Measurements from ENCODE around the gene TPO. TPM values are rescaled to one million over a fixed set of nuclear protein-coding genes. Genes with fewer than 3 reads are reported as not detected.

TPO gene
- total RNA-seq, 2 donors from 2014 or later, result 0.08 TPM; not detected in 1

- H3K4me3 Mint-ChIP-seq, result no peak overlapping the region
- H3K27me3 Mint-ChIP-seq, result no peaks in the 10 kb centered on the region
- no peak for ATAC-seq (replicated peaks)
- no peak overlapping the region for H3K27ac Mint-ChIP-seq
- H3K9me3 Mint-ChIP-seq, result no peaks in the 10 kb centered on the region
- H3K4me1 Mint-ChIP-seq, result peaks cover 15% of the 10 kb centered on the region
- no peaks in the 10 kb centered on the region for H3K36me3 Mint-ChIP-seq (ENCODE audit: low read depth)
Measured at GRCh38 chr2:1543776-1544477, 130.7 kb downstream of the TPO start.

- no peak for ATAC-seq (replicated peaks)
- no peaks in the 10 kb centered on the region for H3K36me3 Mint-ChIP-seq (ENCODE audit: low read depth)
Measured at GRCh38 chr2:1544478-1545069, 131.3 kb downstream of the TPO start.

GRCh38 chr2:1546023-1546591, 132.8 kb downstream of the TPO start:
- peaks cover 14% of the 10 kb centered on the region for H3K4me1 Mint-ChIP-seq
- no peak overlapping the region for H3K27ac Mint-ChIP-seq
- H3K36me3 Mint-ChIP-seq (ENCODE audit: low read depth), result no peaks in the 10 kb centered on the region
- no peaks in the 10 kb centered on the region for H3K9me3 Mint-ChIP-seq
- H3K27me3 Mint-ChIP-seq, result no peaks in the 10 kb centered on the region
- peak overlapping the region; percentile 28 for H3K4me3 Mint-ChIP-seq
- ATAC-seq (replicated peaks), result no peak

More at GRCh38 chr2:1544478-1545069, 131.3 kb downstream of the TPO start:
- Mint-ChIP-seq H3K4me3 (no peak overlapping the region), H3K9me3 (no peaks in the 10 kb centered on the region), H3K27ac (no peak overlapping the region), H3K27me3 (no peaks in the 10 kb centered on the region), H3K4me1 (peaks cover 14% of the 10 kb centered on the region)

- Mint-ChIP-seq H3K4me1 (peaks cover 14% of the 10 kb centered on the region), H3K4me3 (no peak overlapping the region), H3K27me3 (no peaks in the 10 kb centered on the region), H3K9me3 (no peaks in the 10 kb centered on the region), H3K36me3 (ENCODE audit: low read depth) (no peaks in the 10 kb centered on the region), H3K27ac (no peak overlapping the region)
- no peak for ATAC-seq (replicated peaks)
Measured at GRCh38 chr2:1546901-1547300, 133.6 kb downstream of the TPO start.

DNA sequence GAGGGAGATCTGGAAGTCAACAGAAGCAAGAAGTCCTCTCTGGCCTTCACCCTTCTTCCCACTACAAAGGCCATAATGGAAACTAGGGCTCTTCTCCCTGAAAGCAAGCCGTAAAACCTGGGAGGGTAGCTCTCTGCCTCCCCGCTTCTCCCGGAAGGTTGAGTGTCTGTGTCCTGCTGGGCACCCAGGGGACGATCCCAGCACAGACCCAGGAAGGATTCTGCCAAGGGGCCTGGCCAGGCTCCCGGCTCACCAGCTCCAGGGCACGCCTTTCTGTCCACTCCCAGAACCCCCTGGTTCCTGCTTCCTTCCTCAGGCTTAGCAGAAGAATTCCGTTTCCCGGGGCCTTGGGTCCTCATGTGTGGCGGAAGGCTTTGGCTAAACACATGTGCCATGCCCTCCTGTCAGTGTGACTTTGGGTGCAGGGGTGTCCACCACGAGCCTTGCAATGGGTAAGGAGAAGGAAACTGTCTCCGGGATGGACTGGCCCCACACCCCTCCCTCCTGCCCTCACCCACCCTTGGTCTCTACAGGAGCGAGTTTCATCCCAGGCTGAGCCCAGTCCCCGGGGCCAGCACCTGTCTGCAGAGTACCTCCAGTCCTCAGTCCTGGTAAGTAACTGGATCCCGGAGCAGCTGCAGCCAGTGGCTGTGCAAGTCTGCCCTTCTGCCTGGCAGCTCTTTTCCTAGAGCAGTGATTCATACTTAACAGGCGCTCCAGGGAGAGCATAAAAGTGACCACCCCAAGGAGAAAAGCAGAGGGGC, 135.8 kb downstream of the TPO start:
- H3K4me3 Mint-ChIP-seq, result no peak overlapping the region
- no peak overlapping the region for H3K27ac Mint-ChIP-seq
- peaks cover 14% of the 10 kb centered on the region for H3K4me1 Mint-ChIP-seq
- H3K27me3 Mint-ChIP-seq, result no peaks in the 10 kb centered on the region
- no peaks in the 10 kb centered on the region for H3K36me3 Mint-ChIP-seq (ENCODE audit: low read depth)
- ATAC-seq (replicated peaks), result no peak
- no peaks in the 10 kb centered on the region for H3K9me3 Mint-ChIP-seq

DNA sequence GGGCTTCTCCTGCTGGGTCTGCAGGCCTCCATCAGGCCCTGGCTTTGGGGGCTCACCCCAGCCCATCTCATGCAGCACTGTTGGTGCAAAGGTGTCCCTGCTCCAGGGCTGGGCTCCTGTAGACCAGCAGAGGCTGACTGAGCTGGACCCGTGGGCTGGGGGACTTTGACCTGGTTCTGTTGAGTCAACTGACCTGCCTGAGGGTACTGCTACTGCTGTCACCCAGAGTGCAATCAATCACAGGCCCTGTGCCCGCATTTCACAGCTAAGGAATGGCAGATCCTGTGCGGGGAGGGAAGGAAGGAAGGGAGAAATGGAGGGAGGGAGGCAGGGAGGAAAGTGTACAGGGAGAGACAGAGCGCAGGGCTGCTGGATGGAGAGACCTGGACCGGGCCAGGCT, 136.8 kb downstream of the TPO start:
- peaks cover 14% of the 10 kb centered on the region for H3K4me1 Mint-ChIP-seq
- H3K4me3 Mint-ChIP-seq, result no peak overlapping the region
- no peak overlapping the region for H3K27ac Mint-ChIP-seq
- no peak for ATAC-seq (replicated peaks)
- H3K36me3 Mint-ChIP-seq (ENCODE audit: low read depth), result no peaks in the 10 kb centered on the region
- H3K27me3 Mint-ChIP-seq, result no peaks in the 10 kb centered on the region
- H3K9me3 Mint-ChIP-seq, result no peaks in the 10 kb centered on the region

- H3K9me3 Mint-ChIP-seq, result no peaks in the 10 kb centered on the region
- H3K27me3 Mint-ChIP-seq, result no peaks in the 10 kb centered on the region
- H3K4me1 Mint-ChIP-seq, result peaks cover 14% of the 10 kb centered on the region
- peak; percentile 84 for ATAC-seq (replicated peaks)
- no peak overlapping the region for H3K27ac Mint-ChIP-seq
- H3K4me3 Mint-ChIP-seq, result no peak overlapping the region
- H3K36me3 Mint-ChIP-seq (ENCODE audit: low read depth), result no peaks in the 10 kb centered on the region
Measured at GRCh38 chr2:1550658-1551316, 137.5 kb downstream of the TPO start.

DNA sequence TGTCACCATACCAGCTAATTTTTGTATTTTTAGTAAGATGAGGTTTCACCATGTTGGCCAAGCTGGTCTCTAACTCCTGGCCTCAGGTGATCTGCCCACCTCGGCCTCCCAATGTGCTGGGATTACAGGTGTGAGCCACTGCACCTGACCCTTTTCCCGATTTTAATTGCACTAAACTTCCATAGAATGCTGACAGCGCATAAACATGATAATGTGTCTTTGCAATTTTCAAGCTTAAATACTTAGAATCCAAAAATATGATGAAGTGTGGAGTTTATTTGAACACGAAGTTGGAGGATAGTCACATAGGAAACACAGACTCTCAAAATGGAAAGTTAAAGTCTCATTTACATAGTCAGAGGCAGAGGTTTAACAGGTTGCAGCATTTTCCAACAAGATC, 138.6 kb downstream of the TPO start:
- peaks cover 8% of the 10 kb centered on the region for H3K4me1 Mint-ChIP-seq
- H3K9me3 Mint-ChIP-seq, result no peaks in the 10 kb centered on the region
- H3K4me3 Mint-ChIP-seq, result no peak overlapping the region
- no peak for ATAC-seq (replicated peaks)
- H3K27ac Mint-ChIP-seq, result no peak overlapping the region
- no peaks in the 10 kb centered on the region for H3K27me3 Mint-ChIP-seq
- H3K36me3 Mint-ChIP-seq (ENCODE audit: low read depth), result no peaks in the 10 kb centered on the region

- peaks cover 6% of the 10 kb centered on the region for H3K4me1 Mint-ChIP-seq
- H3K9me3 Mint-ChIP-seq, result no peaks in the 10 kb centered on the region
- H3K4me3 Mint-ChIP-seq, result no peak overlapping the region
- H3K27ac Mint-ChIP-seq, result no peak overlapping the region
- no peak for ATAC-seq (replicated peaks)
- H3K36me3 Mint-ChIP-seq (ENCODE audit: low read depth), result no peaks in the 10 kb centered on the region
- no peaks in the 10 kb centered on the region for H3K27me3 Mint-ChIP-seq
Measured at GRCh38 chr2:1552611-1553010, 139.3 kb downstream of the TPO start.

- H3K27me3 Mint-ChIP-seq, result no peaks in the 10 kb centered on the region
- ATAC-seq (replicated peaks), result no peak
- H3K4me1 Mint-ChIP-seq, result no peaks in the 10 kb centered on the region
Measured at GRCh38 chr2:1553671-1554295, 140.5 kb downstream of the TPO start.

DNA sequence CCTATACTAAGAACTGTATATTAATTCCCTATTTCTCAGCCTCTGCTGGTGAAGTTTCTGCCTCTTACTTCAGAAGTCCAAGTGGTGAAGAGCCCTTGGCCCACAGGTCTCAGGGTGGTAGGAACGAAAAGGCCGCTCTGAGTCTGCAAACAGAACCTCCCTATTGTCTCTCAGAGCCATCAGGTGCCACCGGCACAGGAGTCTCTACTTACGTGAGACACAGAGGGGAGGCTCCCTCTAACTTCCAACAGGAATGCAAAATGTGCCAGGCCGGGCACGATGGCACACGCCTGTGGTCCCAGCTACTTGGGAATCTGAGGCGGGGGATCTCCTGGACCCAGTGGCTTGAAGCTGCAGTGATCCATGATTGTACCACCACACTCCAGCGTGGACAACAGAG, 143.0 kb downstream of the TPO start:
- Mint-ChIP-seq H3K9me3 (no peaks in the 10 kb centered on the region), H3K27ac (no peak overlapping the region), H3K4me1 (no peaks in the 10 kb centered on the region), H3K36me3 (ENCODE audit: low read depth) (no peaks in the 10 kb centered on the region), H3K4me3 (no peak overlapping the region), H3K27me3 (no peaks in the 10 kb centered on the region)
- no peak for ATAC-seq (replicated peaks)

More at GRCh38 chr2:1553671-1554295, 140.5 kb downstream of the TPO start:
- no peak overlapping the region for H3K4me3 Mint-ChIP-seq
- H3K27ac Mint-ChIP-seq, result no peak overlapping the region
- H3K36me3 Mint-ChIP-seq (ENCODE audit: low read depth), result no peaks in the 10 kb centered on the region
- no peaks in the 10 kb centered on the region for H3K9me3 Mint-ChIP-seq

DNA sequence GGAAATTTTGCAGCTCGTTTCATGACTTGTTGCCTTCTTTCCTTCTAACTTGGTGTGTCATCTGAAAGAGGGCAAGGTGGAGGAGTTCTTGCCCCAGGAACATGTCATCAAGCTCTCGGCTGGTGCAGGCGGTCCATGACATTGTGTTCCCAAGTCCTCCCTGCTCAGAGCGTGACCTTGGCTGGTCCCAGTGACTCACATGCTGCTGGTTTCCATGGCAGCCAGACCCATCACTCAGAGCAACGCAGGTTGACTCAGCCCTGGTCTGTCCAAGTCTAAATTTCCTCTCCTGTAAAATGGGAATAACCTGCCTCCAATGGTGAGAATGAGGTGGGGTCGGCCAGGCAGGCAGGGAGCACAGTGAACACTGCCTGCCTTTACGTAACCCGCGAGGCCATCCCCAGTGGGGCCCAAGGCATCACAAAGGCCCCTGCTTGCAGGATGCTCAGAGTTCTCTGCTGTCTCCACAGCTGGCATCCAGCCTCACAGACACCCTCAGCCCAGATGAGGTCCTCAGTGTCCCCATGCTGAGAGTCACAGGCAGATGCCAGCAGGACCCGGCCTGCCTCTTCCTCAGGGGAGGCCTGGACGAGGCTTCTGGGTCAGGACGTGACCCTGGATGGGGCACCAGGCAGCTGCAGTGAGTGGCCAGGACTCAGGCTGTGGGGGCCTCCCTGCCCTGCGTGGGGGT, 143.7 kb downstream of the TPO start:
- Mint-ChIP-seq H3K27me3 (no peaks in the 10 kb centered on the region), H3K9me3 (no peaks in the 10 kb centered on the region), H3K36me3 (ENCODE audit: low read depth) (no peaks in the 10 kb centered on the region), H3K4me3 (no peak overlapping the region), H3K27ac (no peak overlapping the region), H3K4me1 (no peaks in the 10 kb centered on the region)
- ATAC-seq (replicated peaks), result no peak

DNA sequence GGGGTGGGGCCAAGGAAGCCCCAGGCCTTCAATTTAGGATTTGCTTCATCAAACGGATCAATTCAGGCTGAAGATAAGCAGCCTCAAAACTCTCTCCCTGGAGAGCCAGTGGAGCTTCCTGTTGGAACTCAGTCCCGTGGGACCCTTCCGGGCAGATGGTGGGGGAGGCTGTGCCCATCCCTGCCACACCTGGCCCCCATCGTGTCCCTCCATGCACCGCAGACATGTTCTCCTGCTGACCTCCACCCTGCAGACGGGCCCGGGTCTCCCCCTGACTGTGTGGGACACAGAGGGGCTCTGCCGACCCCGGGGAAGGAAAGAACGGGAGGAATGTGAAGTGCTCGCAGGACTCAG, 144.2 kb downstream of the TPO start:
- no peak for ATAC-seq (replicated peaks)

More for the DNA sequence above, 144.2 kb downstream of the TPO start:
- H3K27ac Mint-ChIP-seq, result no peak overlapping the region
- no peaks in the 10 kb centered on the region for H3K36me3 Mint-ChIP-seq (ENCODE audit: low read depth)
- no peaks in the 10 kb centered on the region for H3K27me3 Mint-ChIP-seq
- H3K4me3 Mint-ChIP-seq, result no peak overlapping the region
- H3K4me1 Mint-ChIP-seq, result no peaks in the 10 kb centered on the region
- H3K9me3 Mint-ChIP-seq, result no peaks in the 10 kb centered on the region

Data from activated T-helper 17 cell treated with anti-CD3 and anti-CD28 coated beads, Interleukin-2, amount 50 U/mL, for 72 hours (primary cell).